Epithelial cell of proximal tubule (primary cell): ENCODE results near the gene CDC42EP2. TPM values are rescaled to one million over a fixed set of nuclear protein-coding genes. Genes with fewer than 3 reads are reported as not detected.

ENCODE experiments used
- DNase-seq: peaks from one replicate; pipeline ENCODE4 v3.0.0-alpha.2; 2011; ENCODE audit warnings: low read depth
- H3K4me3 ChIP-seq: 2 replicates; pipeline ENCODE4 v1.5.1; 2011; ENCODE audit warnings: low read depth, mild to moderate bottlenecking, low read length
- CTCF ChIP-seq: conservative IDR thresholded peaks from 2 replicates; pipeline ENCODE4 v1.5.1; 2012; ENCODE audit warnings: low read depth, mild to moderate bottlenecking, low read length
- total RNA-seq: library from RNA; depleted of rRNA; stranded (reverse); fragments of >200 nt; gene quantifications from 2 replicates; pipeline ENCODE4 v1.2.3, GENCODE V29; 2015

The CDC42EP2 gene
- total RNA-seq, 1 donor from 2014 or later: 18.6 TPM

GRCh38 chr11:65297026-65297672 is 17.5 kb upstream of the CDC42EP2 start:
- no peak for DNase-seq
- no peak overlapping the region for H3K4me3 ChIP-seq
- no peak for TF ChIP-seq CTCF

GRCh38 chr11:65298131-65298535 is 16.5 kb upstream of the CDC42EP2 start:
- TF ChIP-seq CTCF: no peak
- DNase-seq: no peak
- no peak overlapping the region for H3K4me3 ChIP-seq

GRCh38 chr11:65298655-65299179 is 15.9 kb upstream of the CDC42EP2 start:
- no peak overlapping the region for H3K4me3 ChIP-seq
- TF ChIP-seq CTCF: no peak
- DNase-seq: no peak

- no peak for DNase-seq
- TF ChIP-seq CTCF: no peak
- no peak overlapping the region for H3K4me3 ChIP-seq
Observed at GRCh38 chr11:65300621-65301275, 13.9 kb upstream of the CDC42EP2 start.

- H3K4me3 ChIP-seq: no peak overlapping the region
- no peak for DNase-seq
- TF ChIP-seq CTCF: no peak
Observed at GRCh38 chr11:65301491-65302329, 13.0 kb upstream of the CDC42EP2 start.

GRCh38 chr11:65303555-65303954 is 11.1 kb upstream of the CDC42EP2 start:
- TF ChIP-seq CTCF: no peak
- H3K4me3 ChIP-seq: no peak overlapping the region
- no peak for DNase-seq
